Naive thymus-derived CD4-positive, alpha-beta T cell (primary cell): ENCODE data around the gene H2AZ2. TPM values are rescaled to one million over a fixed set of nuclear protein-coding genes. Genes with fewer than 3 reads are reported as not detected.
"Not testable (repeated sequence)": the region's sequence is repeated elsewhere in the genome, so short reads cannot be mapped to it uniquely, and the experiment has no call there.

ENCODE experiments used
- ATAC-seq: fragments of 150-1000 bp; cut with Tn5 transposase; 2 replicates; pipeline ENCODE4 v1.10.0; 2021; ENCODE audit warnings: mild to moderate bottlenecking, moderate library complexity
- CTCF ChIA-PET: fragments of 350-600 bp; sonication (Branson Sonifier 250); formaldehyde crosslinking; loops from one replicate; lab custom pipeline; 2021; ENCODE audit warnings: antibody characterized with exemption; lab: Charles Lee
- POLR2A ChIA-PET: fragments of 350-600 bp; sonication (Branson Sonifier 250); formaldehyde crosslinking; loops from one replicate; lab custom pipeline; 2021; ENCODE audit warnings: antibody characterized with exemption, inconsistent platforms; lab: Charles Lee
- DNase-seq, 9 donors: peaks; one replicate each; pipeline versions ENCODE4 v3.0.0 to v3.0.0-alpha.2; 2020 to 2022; ENCODE audit warnings: mixed read lengths in 1 of 9
- H3K27ac ChIP-seq: one replicate; pipeline ENCODE4 v1.7.0; 2013; ENCODE audit warnings: mild to moderate bottlenecking, low read depth, low read length, moderate library complexity
- H3K27me3 ChIP-seq, 2 donors: one replicate each; pipeline ENCODE4 v1.7.0; 2013; ENCODE audit warnings: low read length in 2 of 2, mild to moderate bottlenecking in 2 of 2, moderate library complexity in 2 of 2; ENCODE audit not compliant: control insufficient read depth in 2 of 2, insufficient read depth in 2 of 2
- H3K36me3 ChIP-seq, 3 experiments: 1 replicate in 2 of 3; 2 replicates in 1 of 3; pipeline ENCODE4 v1.7.0; 2013; ENCODE audit warnings: low read length in 3 of 3, mild to moderate bottlenecking in 3 of 3, moderate library complexity in 1 of 3; ENCODE audit not compliant: insufficient read depth in 3 of 3, control insufficient read depth in 2 of 3
- H3K4me1 ChIP-seq, 2 donors: one replicate each; pipeline ENCODE4 v1.7.0; 2013; ENCODE audit warnings: low read length in 2 of 2, mild to moderate bottlenecking in 2 of 2, moderate library complexity in 1 of 2; ENCODE audit not compliant: control insufficient read depth in 2 of 2, insufficient read depth in 2 of 2
- H3K4me3 ChIP-seq: 2 replicates; pipeline ENCODE4 v1.7.0; 2013; ENCODE audit warnings: mild to moderate bottlenecking, low read length
- H3K9me3 ChIP-seq, 3 experiments: 1 replicate in 2 of 3; 2 replicates in 1 of 3; pipeline ENCODE4 v1.7.0; 2013; ENCODE audit warnings: low read length in 3 of 3; ENCODE audit not compliant: control insufficient read depth in 2 of 3
- H3K27ac Mint-ChIP-seq, 9 donors: one replicate each; pipeline ENCODE4 v1.8.0; 2020 to 2022; ENCODE audit warnings: mixed read lengths in 9 of 9, mild to moderate bottlenecking in 8 of 9, moderate library complexity in 5 of 9, inconsistent platforms in 2 of 9
- H3K27me3 Mint-ChIP-seq, 5 donors: one replicate each; pipeline ENCODE4 v1.8.0; 2021 to 2022; ENCODE audit warnings: mixed read lengths in 5 of 5, mild to moderate bottlenecking in 1 of 5
- H3K36me3 Mint-ChIP-seq, 5 donors: one replicate each; pipeline ENCODE4 v1.8.0; 2020 to 2022; ENCODE audit warnings: mixed read lengths in 5 of 5, mild to moderate bottlenecking in 3 of 5, inconsistent platforms in 1 of 5
- H3K4me1 Mint-ChIP-seq, 7 donors: one replicate each; pipeline ENCODE4 v1.8.0; 2020 to 2022; ENCODE audit warnings: mixed read lengths in 7 of 7, mild to moderate bottlenecking in 3 of 7, inconsistent platforms in 1 of 7
- H3K4me3 Mint-ChIP-seq, 10 donors: one replicate each; pipeline ENCODE4 v1.8.0; 2020 to 2022; ENCODE audit warnings: mild to moderate bottlenecking in 10 of 10, mixed read lengths in 10 of 10, moderate library complexity in 6 of 10, inconsistent platforms in 2 of 10
- H3K9me3 Mint-ChIP-seq, 11 donors: one replicate each; pipeline ENCODE4 v1.8.0; 2020 to 2022; ENCODE audit warnings: mixed read lengths in 11 of 11, mild to moderate bottlenecking in 4 of 11, inconsistent platforms in 1 of 11, moderate library complexity in 1 of 11
- intact Hi-C, 2 donors: fragments of 100-400 bp; cut with micrococcal nuclease; formaldehyde crosslinking; loops; one replicate each; pipeline ENCODE4 v1.15.1; 2023
- polyA plus RNA-seq, 2 donors: library from polyadenylated mRNA; unstranded; fragments of 300-500 nt; fragmentation: Illumina TruSeq; gene quantifications; one replicate each; pipeline ENCODE4 v1.2.3, GENCODE V29; 2021
- total RNA-seq, 6 experiments: library from RNA in 5 of 6; stranded (reverse) in 5 of 6; gene quantifications; 1 replicate in 5 of 6; 2 replicates in 1 of 6; pipeline ENCODE4 v1.2.3 and lab custom pipeline; 2021 to 2026

The H2AZ2 gene
- total and polyA plus RNA-seq, 7 experiments from 2014 or later: 141 to 284 (median 146) TPM

DNA sequence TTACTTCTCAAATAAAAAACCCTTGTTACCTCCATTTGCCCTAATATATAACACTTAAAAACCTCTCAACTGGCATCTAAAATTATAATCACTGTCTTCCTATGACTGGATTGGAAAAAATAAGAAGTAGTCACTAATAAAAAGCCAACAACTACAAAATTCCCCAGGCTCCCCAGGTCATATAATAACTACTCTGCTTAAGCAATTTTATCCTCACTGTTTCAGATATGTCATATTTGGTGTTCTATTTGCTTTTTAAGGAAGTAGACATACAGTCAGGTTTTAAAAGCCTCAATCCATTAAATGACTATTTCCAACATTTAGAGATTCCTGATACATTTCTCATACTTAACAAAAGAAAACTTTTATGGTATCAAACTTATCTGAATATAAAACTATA, 2.4 kb downstream of the H2AZ2 start:
- peaks cover 0 to 2% (median 0%) of the 10 kb centered on the region in 11 donors for H3K9me3 Mint-ChIP-seq
- Histone ChIP-seq H3K9me3 (no peaks in the 10 kb centered on the region), H3K4me3 (no peak overlapping the region), H3K36me3 (peaks cover 0 to 10% (median 3%) of the 10 kb centered on the region in 3 experiments), H3K27ac (peak overlapping the region; percentile 96), H3K4me1 (peaks cover 0 to 15% of the 10 kb centered on the region in 2 donors), H3K27me3 (no peaks in the 10 kb centered on the region)
- peaks cover 34 to 72% (median 52%) of the 10 kb centered on the region in 7 donors for H3K4me1 Mint-ChIP-seq
- H3K4me3 Mint-ChIP-seq: peak overlapping the region; percentile 13 to 99 (median 90)
- peak overlapping the region; percentile 5 to 100 (median 98) for H3K27ac Mint-ChIP-seq
- H3K36me3 Mint-ChIP-seq: peaks cover 7 to 22% (median 14%) of the 10 kb centered on the region in 5 donors
- CTCF ChIA-PET: interaction anchor here (0.6 to 1.0 kb wide), 4 partner anchors 47 to 311 kb away, joined by 3 to 4 read pairs (median 3); no protein-coding TSS in a partner anchor
- POLR2A ChIA-PET: interaction anchor here (0.5 to 5.7 kb wide), 15 partner anchors 9 to 569 kb away, joined by 3 to 60 read pairs (median 4); partner anchors contain the start of genes OGDH, PPIA, PURB and TMED4
- no peak for ATAC-seq
- peaks cover 0 to 2% (median 0%) of the 10 kb centered on the region in 5 donors for H3K27me3 Mint-ChIP-seq
- no peak for DNase-seq
- intact Hi-C loops: loop anchor here (5.0 kb wide), 5 partner anchors 132 to 803 kb away; partner anchors contain the start of genes DBNL (in 1 of the 2), MYO1G (in 1 of the 2) and NUDCD3 (in 1 of the 2)

DNA sequence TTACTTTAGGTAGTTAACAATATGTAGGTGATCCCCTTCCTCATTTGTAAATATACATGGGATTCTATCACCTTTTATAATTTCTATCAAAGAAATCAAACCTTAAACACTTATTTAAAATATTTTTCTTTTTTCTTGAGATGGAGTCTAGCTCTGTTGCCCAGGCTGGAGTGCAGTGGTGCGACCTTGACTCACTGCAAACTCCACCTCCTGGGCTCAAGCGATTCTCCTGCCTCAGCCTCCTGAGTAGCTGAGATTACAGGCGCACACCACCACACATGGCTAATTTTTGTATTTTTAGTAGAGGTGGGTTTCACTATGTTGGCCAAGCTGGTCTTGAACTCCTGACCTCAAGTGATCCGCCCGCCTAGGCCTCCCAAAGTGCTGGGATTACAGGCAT, 4.4 kb downstream of the H2AZ2 start:
- H3K4me3 ChIP-seq, DNase-seq, H3K9me3 ChIP-seq, H3K4me3 Mint-ChIP-seq, intact Hi-C loops, CTCF ChIA-PET, H3K27ac ChIP-seq, H3K27ac Mint-ChIP-seq, H3K9me3 Mint-ChIP-seq, ATAC-seq, H3K27me3 Mint-ChIP-seq, H3K27me3 ChIP-seq: not testable (repeated sequence)
- Histone ChIP-seq H3K4me1 (peaks cover 0 to 15% of the 10 kb centered on the region in 2 donors), H3K36me3 (peaks cover 3 to 24% (median 3%) of the 10 kb centered on the region in 3 experiments)
- peaks cover 39 to 65% (median 57%) of the 10 kb centered on the region in 7 donors for H3K4me1 Mint-ChIP-seq
- POLR2A ChIA-PET: interaction anchor here (0.6 to 0.7 kb wide), 3 partner anchors 47 to 292 kb away, joined by 3 to 6 read pairs (median 4); no protein-coding TSS in a partner anchor
- H3K36me3 Mint-ChIP-seq: peaks cover 7 to 29% (median 21%) of the 10 kb centered on the region in 5 donors

DNA sequence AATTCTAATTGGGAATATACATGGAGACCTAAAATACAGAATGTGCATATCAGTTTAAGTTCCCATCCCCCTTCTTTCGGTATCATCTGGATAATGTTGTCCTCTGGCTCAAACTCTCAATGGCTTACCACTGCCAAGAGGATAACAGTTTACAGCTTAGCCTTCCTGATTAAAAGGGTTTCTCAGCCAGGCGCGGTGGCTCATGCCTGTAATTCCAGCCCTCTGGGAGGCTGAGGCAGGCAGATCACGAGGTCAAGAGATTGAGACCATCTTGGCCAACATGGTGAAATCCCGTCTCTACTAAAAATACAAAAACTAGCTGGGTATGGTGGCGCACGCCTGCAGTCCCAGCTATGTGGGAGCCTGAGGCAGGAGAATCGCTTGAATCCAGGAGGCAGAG, 5.2 kb downstream of the H2AZ2 start:
- Mint-ChIP-seq H3K4me1 (peaks cover 39 to 62% (median 55%) of the 10 kb centered on the region in 7 donors), H3K36me3 (peaks cover 7 to 31% (median 22%) of the 10 kb centered on the region in 5 donors), H3K27ac (peak overlapping the region in 2 of 9 donors; percentile 16 to 64), H3K4me3 (peak overlapping the region in 2 of 10 donors; percentile 15 to 20)
- H3K27me3 Mint-ChIP-seq, H3K4me3 ChIP-seq, intact Hi-C loops, H3K27ac ChIP-seq, DNase-seq, H3K27me3 ChIP-seq, ATAC-seq, H3K9me3 Mint-ChIP-seq, H3K9me3 ChIP-seq: not testable (repeated sequence)
- ChIA-PET POLR2A (interaction anchor here (0.7 kb wide), 1 partner anchor 293 kb away, joined by 6 read pairs; no protein-coding TSS in a partner anchor), CTCF (interaction anchor here (0.6 kb wide), 1 partner anchor 187 kb away, joined by 3 read pairs; no protein-coding TSS in a partner anchor)
- H3K4me1 ChIP-seq: peaks cover 0 to 15% of the 10 kb centered on the region in 2 donors
- H3K36me3 ChIP-seq: peaks cover 3 to 29% (median 5%) of the 10 kb centered on the region in 3 experiments

DNA sequence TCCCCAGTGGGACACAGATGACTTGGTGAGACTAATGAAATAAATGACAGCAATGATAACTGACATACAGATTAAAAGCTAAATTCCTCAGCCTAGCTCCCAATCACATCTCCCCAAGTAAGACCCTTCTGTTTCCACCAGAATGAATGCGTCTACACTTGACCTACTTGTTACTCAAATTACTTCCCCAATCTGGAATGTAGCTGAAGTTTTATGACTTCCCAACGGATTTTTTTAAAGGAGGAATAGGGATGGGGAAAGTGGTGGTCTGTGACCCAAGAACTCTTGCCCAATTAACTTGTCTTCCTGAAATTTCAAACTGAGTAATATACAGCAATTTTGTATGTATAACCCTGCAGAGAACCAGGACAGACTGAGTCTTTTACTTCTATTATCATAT, 9.1 kb downstream of the H2AZ2 start:
- Mint-ChIP-seq H3K4me1 (peaks cover 21 to 42% (median 28%) of the 10 kb centered on the region in 7 donors), H3K27me3 (no peaks in the 10 kb centered on the region), H3K36me3 (peaks cover 7 to 38% (median 25%) of the 10 kb centered on the region in 5 donors), H3K4me3 (no peak overlapping the region), H3K9me3 (no peaks in the 10 kb centered on the region), H3K27ac (peak overlapping the region in 3 of 9 donors; percentile 25 to 68 (median 48))
- POLR2A ChIA-PET: interaction anchor here (0.8 to 1.2 kb wide), 2 partner anchors 10 to 11 kb away, joined by 4 read pairs; partner anchors contain the start of gene H2AZ2
- CTCF ChIA-PET: no interaction called here
- H3K9me3 ChIP-seq: no peaks in the 10 kb centered on the region
- H3K4me3 ChIP-seq: no peak overlapping the region
- H3K36me3 ChIP-seq: peaks cover 8 to 56% (median 11%) of the 10 kb centered on the region in 3 experiments
- intact Hi-C loops: no loop called here
- DNase-seq (no peak), ATAC-seq (no peak)
- peaks cover 0 to 4% of the 10 kb centered on the region in 2 donors for H3K4me1 ChIP-seq
- no peaks in the 10 kb centered on the region for H3K27me3 ChIP-seq
- H3K27ac ChIP-seq: no peak overlapping the region

DNA sequence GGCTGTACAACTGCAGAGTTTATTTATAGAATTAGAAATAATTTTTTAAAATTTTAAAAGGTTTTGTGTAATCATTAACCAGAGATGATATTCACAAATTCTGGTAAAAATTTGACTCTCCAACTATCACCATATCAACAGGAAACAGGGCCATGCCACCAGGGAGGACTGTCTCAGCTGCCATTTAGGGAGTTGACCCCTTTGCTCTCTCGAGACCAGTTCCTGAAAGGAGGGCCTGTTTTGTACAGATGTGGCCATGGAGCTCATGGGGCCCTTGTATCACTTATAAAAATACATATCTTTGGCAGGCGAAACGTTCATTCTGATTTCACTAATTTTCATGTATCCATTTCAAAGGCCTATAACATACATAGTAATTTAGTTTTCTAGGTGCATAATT, 20.3 kb downstream of the H2AZ2 start:
- Mint-ChIP-seq H3K36me3 (peaks cover 0 to 32% (median 12%) of the 10 kb centered on the region in 5 donors), H3K9me3 (no peaks in the 10 kb centered on the region), H3K4me1 (peaks cover 4 to 26% (median 10%) of the 10 kb centered on the region in 7 donors), H3K4me3 (no peak overlapping the region), H3K27ac (peak overlapping the region in 6 of 9 donors; percentile 9 to 77 (median 47)), H3K27me3 (no peaks in the 10 kb centered on the region)
- ChIA-PET POLR2A (interaction anchor here (1.6 kb wide), 1 partner anchor 11 kb away, joined by 4 read pairs; no protein-coding TSS in a partner anchor), CTCF (no interaction called here)
- DNase-seq (no peak), ATAC-seq (no peak)
- Histone ChIP-seq H3K9me3 (no peaks in the 10 kb centered on the region), H3K4me3 (no peak overlapping the region), H3K36me3 (peaks cover 0 to 43% (median 6%) of the 10 kb centered on the region in 3 experiments), H3K4me1 (no peaks in the 10 kb centered on the region), H3K27ac (no peak overlapping the region), H3K27me3 (no peaks in the 10 kb centered on the region)
- intact Hi-C loops: no loop called here

DNA sequence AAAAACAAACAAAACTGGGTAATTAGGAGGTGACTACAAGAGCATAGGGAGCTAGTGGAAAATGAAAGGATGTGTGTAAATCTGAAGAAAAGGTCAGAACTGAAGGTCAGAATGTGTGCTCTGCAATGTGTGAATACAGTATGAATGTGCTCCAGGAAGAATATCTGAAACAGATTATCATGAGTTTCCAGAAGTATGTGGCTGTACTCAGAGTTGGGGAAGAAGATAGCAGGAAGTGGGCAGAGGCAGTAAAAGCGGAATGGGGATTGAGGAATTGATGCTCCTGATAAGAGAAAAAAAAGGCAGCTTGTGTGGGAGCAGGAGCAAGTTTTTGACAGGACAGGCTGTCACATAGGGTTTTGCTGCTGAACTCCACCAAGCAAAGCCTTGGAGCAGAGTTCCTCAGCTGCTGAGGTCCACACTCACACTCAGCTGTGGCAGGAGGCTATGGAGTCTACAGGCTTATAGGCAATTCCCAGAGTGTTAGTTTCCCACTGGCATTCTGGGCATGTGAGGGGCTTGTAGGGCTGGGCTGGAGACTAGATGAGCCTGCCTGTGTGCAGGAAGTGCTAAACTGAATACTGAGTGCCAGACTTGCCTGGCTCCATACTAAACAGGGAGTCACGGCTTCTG, 22.9 kb downstream of the H2AZ2 start:
- Mint-ChIP-seq H3K27ac (peak overlapping the region; percentile 1 to 93 (median 62)), H3K36me3 (peaks cover 0 to 26% (median 5%) of the 10 kb centered on the region in 5 donors), H3K4me1 (peaks cover 4 to 26% (median 12%) of the 10 kb centered on the region in 7 donors), H3K9me3 (no peaks in the 10 kb centered on the region), H3K27me3 (no peaks in the 10 kb centered on the region), H3K4me3 (no peak overlapping the region)
- DNase-seq: no peak
- ChIA-PET CTCF (interaction anchor here (0.5 kb wide), 1 partner anchor 14 kb away, joined by 3 read pairs; no protein-coding TSS in a partner anchor), POLR2A (interaction anchor here (0.6 to 0.9 kb wide), 2 partner anchors 28 to 126 kb away, joined by 3 read pairs; no protein-coding TSS in a partner anchor)
- Histone ChIP-seq H3K36me3 (peaks cover 0 to 26% (median 6%) of the 10 kb centered on the region in 3 experiments), H3K27ac (no peak overlapping the region), H3K9me3 (no peaks in the 10 kb centered on the region), H3K4me1 (no peaks in the 10 kb centered on the region), H3K4me3 (no peak overlapping the region), H3K27me3 (no peaks in the 10 kb centered on the region)
- ATAC-seq: peak; percentile 26
- intact Hi-C loops: no loop called here
